GM18505 (cell line): ENCODE results near the gene SNRNP25.
A peak's percentile ranks its signal among the peaks of the same experiment; 100 is the strongest.

ENCODE experiments used
- ATAC-seq: cut with Tn5 transposase; IDR thresholded peaks from one replicate; pipeline ENCODE4 v1.9.1; 2021; ENCODE audit not compliant: unreplicated experiment
- POLR2A ChIP-seq: IDR thresholded peaks from 4 replicates; pipeline ENCODE4 v1.6.1; 2011; ENCODE audit warnings: borderline replicate concordance; ENCODE audit not compliant: insufficient read depth, insufficient read length; ENCODE audit errors: extremely low read depth

SNRNP25 gene

DNA sequence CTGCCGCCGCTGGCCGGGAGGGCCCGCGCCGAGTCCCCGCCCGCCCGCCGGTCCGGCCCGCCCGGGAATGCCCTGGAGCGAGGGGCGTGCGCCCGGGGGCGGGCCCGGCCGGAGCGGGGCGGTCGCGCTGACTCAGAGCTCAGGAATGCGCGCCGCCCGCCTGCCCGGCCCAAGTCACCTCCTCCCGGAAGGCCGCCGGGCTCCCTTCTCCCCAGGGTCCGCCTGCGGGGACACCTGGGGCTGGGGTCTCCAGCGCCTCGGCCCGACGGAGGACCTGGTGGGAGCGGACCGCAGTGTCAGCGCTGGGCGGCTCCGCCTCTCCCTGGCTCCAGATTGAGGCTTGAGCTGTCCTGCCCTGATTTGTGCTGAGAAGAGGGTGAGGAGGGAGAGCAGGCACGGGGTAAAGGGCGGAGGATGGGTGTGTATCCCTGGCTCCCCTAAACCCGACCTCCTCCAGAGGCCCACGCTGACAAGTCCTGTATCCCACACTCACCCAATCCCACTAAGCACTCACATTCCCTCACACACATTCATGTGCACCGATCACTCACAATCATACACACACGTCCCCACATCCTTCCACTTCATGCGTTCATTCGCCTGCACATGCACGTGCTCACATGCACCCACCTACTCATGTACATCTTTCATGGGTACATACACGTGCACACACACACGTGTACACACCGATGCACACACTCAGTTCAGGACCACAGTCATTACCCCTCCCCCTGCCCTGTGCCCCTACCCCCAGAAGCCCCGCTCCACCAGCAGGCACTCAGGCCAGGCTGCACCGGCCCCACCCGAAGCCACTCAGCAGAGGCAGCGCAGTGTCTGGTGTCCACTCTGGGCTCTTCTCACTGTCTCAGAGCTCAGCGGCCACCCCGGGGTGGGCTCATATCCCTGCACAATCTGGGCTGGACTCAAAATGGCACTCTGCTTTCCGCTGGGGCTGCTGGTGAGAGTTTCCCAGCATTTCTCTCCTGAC is 19.2 kb downstream of the SNRNP25 start, which contains the start of gene RHBDF1:
RHBDF1 (minus strand) TSS at position 71 of the 988 bp plus-strand sequence. CDS start 7,616 bp downstream, outside the sequence.
- no peak for ATAC-seq
- no peak for TF ChIP-seq POLR2A

DNA sequence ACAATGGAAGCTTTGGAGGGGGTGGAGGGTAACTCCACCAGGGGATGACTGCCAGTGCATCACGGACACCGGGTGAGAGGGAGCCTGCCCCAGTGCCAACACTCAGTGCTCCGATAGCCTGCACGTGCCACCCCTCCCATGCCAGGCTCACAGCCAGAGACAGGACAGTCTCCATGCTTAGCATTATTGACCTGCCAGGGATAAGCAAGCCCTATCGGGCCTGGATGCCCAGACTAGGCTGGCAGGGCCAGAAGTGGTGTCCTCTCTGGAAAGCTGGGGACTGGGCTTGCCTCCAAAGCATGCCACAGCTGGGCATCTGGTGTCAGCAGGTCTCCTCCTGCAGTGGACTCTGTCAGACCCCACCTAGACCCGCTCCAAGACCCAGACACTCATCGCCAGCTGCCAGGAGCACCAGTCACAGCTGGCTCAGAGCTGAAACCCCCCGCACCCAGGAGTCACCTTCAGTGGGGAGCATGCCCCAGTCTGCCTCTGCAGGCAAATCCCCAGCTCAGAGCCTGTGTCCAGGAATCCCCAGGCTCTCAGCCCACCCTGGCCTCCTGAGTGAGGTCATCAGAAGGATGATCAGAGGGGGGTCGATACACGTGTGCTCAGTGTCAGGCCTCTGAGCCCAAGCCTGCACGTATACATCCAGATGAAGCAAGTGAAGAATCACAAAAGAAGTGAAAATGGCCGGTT is 20.6 kb downstream of the SNRNP25 start:
- no peak for ATAC-seq
- TF ChIP-seq POLR2A: no peak

DNA sequence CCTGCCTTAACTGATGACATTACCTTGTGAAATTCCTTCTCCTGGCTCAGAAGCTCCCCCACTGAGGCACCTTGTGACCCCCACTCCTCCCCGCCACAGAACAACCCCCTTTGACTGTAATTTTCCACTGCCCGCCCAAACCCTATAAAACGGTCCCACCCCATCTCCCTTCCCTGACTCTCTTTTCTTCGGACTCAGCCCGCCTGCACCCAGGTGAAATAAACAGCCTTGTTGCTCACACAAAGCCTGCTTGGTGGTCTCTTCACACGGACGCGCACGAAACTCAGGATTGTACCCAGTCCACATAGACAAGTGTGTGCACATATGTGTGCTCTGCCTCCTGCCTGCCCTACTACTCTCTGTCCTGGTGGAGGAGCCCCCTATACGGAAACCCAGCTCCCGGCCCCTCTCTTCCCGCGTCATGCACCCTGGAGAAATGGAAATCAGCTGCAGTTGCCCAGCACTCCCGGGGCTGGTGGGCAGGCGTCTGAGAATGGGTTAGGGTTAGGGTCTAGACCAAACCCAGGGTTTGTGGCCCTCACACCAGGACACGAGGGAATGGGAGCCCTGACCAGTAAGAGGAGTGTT is 21.2 kb downstream of the SNRNP25 start:
- no peak for TF ChIP-seq POLR2A
- ATAC-seq: no peak

DNA sequence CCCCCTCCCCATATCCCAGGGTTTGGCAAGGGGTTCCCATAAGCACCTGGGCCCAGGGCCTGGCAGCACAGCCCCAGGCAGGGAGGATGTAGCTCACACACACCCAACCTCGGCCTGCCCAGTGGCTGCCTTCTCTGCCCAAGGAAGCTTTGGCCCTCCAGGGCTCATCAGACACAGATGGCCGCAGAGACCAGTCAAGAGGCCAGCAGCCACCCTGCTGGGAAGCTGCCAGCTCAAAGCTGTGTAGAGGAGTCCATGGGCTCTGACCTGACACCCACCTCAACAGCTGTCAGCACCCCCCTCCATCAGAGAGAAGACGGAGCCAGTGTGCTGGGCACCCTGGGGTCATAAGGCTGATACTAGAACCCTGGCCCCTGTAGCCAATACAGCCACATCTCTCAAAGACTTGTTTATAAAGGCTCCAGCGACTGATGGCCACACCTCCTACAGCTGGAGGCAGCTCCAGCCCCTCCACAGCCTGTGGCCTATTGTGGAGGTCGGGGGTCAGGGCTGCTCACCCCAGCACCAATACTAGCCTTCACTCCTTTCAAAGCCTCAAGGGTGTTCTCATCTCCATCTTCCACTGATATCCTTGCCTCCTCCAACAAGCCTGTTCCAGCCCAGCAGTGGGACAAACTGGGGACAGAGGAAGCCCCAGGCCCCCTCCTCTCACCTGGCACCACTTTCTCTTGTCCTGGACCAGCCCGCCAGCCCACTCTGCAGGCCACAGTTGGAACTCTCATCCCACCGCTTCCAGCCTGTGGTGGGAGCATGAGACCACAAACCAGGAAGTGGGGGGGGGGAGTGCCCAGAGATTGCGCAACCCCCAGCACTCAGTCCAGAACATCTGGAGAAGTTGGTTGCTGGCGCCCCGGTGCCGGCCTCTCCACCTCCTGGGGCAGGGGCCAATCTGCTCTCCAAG is 22.2 kb downstream of the SNRNP25 start:
- no peak for ATAC-seq
- peak; percentile 9 for TF ChIP-seq POLR2A

DNA sequence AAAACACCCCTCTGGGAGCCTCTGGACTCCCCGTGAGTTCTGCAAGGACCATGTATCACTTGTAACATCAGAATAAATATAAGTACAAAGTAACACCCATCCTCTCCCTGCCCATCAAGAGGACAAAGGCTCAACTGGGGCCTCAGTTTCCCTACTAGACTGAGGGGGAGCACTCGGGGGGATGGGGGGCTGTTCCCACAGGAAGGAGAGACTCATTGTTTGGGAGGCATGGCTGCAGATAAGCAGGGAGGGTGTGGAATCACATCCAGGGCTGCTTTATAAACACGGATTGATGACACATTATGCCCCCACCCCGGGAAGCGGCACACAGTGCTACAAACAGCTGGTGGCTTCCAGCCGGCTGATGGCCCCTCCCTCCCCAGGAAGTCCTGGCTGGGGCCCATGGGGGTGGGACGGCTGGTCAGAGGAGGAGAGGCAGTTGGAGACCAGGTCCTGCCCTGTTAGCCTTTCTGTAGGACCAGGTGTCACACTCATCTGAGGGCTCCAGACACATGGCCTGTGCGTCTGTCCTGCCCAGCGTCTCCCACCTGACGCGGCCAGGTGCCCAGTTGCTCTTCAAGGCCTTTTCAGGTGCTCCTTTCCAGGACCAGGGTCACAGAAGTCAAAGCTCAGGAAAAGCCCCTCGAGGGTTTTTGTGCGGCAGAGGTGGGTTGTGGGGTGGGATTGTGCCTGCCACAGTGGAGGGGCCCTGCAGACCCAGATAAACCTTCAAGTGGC is 23.1 kb downstream of the SNRNP25 start:
- no peak for ATAC-seq
- no peak for TF ChIP-seq POLR2A

DNA sequence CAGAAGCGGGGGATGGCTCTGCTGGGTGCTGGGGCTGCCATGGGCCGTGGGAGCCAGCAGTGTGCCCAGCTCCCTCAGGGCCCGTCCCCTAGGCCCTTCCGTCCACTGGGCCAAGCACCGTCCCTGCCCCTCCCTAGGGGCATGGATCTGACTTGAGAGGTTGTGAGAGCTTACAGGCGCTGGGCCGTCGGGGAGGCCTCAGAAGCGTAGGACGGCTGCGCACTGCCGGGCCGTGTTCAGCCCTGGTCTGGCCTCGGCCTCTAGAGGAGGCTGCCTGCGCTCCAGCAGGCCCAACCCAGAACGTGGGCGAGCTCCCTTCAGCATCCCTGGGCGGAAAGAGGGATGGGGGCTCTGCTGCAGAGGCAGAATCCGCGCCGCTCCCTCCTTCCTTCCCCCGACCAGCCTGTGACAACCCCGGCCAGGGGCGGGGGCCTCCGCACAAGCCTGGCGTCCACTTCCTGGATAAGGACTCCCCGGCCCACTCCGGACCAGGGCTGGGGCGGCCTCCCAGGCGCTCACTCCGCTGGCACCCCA is 23.7 kb downstream of the SNRNP25 start:
- peak; percentile 23 for ATAC-seq
- no peak for TF ChIP-seq POLR2A

DNA sequence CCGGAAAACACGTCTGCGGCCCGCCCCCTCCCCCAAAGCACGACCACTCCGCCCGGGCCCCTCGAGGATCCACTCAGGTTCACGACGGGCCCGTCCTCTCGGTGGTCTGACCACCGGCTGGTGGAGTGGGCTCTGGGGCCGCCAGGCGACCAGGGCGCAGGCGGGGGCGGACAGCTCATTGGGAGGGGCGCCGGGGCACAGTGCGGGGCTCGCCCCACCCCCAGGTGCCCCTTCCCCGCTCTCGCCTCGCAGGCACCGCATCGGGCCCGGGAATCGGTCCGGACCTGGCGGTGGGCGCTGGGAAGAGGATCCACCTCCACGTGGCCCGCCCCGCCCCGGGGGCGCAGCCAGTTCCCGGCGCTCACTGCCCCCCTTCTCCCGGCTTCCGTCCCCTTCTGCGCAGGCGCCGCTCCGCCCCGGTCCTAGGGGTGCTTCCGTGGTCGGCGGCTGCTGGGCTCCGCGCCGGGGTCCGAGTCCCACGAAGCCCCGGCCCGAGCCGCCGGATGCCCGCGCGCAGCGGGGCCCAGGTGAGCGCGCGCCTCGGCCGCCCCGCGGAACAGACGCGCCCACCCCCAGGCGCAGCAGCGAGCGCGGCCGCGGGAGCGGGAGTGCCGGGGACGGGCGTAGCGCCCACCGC is 24.3 kb downstream of the SNRNP25 start, which contains the start of gene MPG:
MPG (plus strand) TSS at position 419 of the 637 bp plus-strand sequence; CDS start at position 504, 85 bp downstream.
- peak; percentile 83 for TF ChIP-seq POLR2A
- peak; percentile 55 for ATAC-seq

GRCh38 chr16:78444-79150 is 25.0 kb downstream of the SNRNP25 start:
- ATAC-seq: peak; percentile 10
- TF ChIP-seq POLR2A: no peak

DNA sequence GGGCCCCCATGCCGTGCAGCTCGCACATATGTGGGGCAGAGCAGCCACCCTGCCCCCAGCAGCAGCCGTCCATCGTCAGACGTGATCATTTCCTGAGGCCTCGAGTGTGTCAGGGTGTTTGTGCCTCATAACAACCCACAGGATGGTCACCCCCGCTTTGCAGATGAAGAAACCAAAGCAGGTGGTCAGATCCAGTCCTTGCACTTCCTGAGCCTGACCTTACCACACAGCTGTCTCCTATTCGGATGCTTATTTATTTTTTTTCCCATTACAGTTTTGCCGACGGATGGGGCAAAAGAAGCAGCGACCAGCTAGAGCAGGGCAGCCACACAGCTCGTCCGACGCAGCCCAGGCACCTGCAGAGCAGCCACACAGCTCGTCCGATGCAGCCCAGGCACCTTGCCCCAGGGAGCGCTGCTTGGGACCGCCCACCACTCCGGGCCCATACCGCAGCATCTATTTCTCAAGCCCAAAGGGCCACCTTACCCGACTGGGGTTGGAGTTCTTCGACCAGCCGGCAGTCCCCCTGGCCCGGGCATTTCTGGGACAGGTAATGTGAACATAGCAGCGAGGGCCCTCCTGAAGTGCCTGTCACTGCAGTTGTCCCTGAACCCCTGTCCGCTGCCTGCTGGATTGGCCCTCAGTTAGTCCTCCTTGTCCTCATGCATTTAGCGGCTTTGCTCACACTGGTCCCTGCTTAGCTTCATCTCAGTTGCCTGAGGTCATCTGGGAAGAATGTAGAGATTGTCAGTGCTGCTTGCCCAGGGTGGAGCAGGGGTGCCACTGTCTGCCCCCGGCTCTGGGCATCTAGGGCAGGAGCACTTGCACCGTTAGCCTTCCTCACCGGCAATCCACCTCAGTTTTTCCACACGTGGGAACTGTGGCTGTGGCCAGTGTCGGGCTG is 25.8 kb downstream of the SNRNP25 start:
- no peak for ATAC-seq
- TF ChIP-seq POLR2A: no peak
